Ishikawa (cell line): Measurements from ENCODE around the gene SPX.

Experiments used
- CEBPB ChIP-seq: IDR thresholded peaks from 2 replicates; pipeline ENCODE4 v1.6.1; 2012
- CREB1 ChIP-seq: IDR thresholded peaks from 2 replicates; pipeline ENCODE4 v1.6.1; 2012; ENCODE audit warnings: low read depth
- EGR1 ChIP-seq: IDR thresholded peaks from 2 replicates; pipeline ENCODE4 v1.6.1; 2012
- EP300 ChIP-seq: IDR thresholded peaks from 2 replicates; pipeline ENCODE4 v1.6.1; 2012; ENCODE audit warnings: borderline replicate concordance
- FOXM1 ChIP-seq: IDR thresholded peaks from 2 replicates; pipeline ENCODE4 v1.6.1; 2012; ENCODE audit warnings: low read depth, borderline replicate concordance
- NFIC ChIP-seq: IDR thresholded peaks from 2 replicates; pipeline ENCODE4 v1.6.1; 2012
- RAD21 ChIP-seq: IDR thresholded peaks from 2 replicates; pipeline ENCODE4 v1.6.1; 2012; ENCODE audit warnings: low read depth
- TAF1 ChIP-seq: IDR thresholded peaks from 2 replicates; pipeline ENCODE4 v1.6.1; 2012; ENCODE audit warnings: low read depth, mild to moderate bottlenecking
- TCF12 ChIP-seq: IDR thresholded peaks from 2 replicates; pipeline ENCODE4 v1.6.1; 2012; ENCODE audit warnings: low read depth
- TEAD4 ChIP-seq: IDR thresholded peaks from 2 replicates; pipeline ENCODE4 v1.6.1; 2012
- YY1 ChIP-seq: IDR thresholded peaks from 2 replicates; pipeline ENCODE4 v1.6.1; 2012; ENCODE audit warnings: low read depth
- ZBTB7A ChIP-seq: IDR thresholded peaks from 2 replicates; pipeline ENCODE4 v1.6.1; 2012; ENCODE audit warnings: low read depth
- TF ChIP-seq, protein P1 (sequence below): IDR thresholded peaks from 2 replicates; pipeline ENCODE4 v1.6.1; 2012; ENCODE audit warnings: low read depth, mild to moderate bottlenecking
- TF ChIP-seq, protein P2 (sequence below): IDR thresholded peaks from 2 replicates; pipeline ENCODE4 v1.6.1; 2012
- TF ChIP-seq, protein P3 (sequence below): IDR thresholded peaks from 2 replicates; pipeline ENCODE4 v1.6.1; 2012

SPX gene, protein sequence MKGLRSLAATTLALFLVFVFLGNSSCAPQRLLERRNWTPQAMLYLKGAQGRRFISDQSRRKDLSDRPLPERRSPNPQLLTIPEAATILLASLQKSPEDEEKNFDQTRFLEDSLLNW

GRCh38 chr12:21526053-21526452, at the start of gene SPX:
Gene SPX, plus strand, starts transcription at chr12:21526296. Its CDS starts 177 bp downstream, at chr12:21526473.
- TF ChIP-seq CEBPB (peak; percentile 57), ZBTB7A (no peak)

- no peak for TF ChIP-seq CEBPB
- no peak for TF ChIP-seq TEAD4
- TF ChIP-seq, protein P1, sequence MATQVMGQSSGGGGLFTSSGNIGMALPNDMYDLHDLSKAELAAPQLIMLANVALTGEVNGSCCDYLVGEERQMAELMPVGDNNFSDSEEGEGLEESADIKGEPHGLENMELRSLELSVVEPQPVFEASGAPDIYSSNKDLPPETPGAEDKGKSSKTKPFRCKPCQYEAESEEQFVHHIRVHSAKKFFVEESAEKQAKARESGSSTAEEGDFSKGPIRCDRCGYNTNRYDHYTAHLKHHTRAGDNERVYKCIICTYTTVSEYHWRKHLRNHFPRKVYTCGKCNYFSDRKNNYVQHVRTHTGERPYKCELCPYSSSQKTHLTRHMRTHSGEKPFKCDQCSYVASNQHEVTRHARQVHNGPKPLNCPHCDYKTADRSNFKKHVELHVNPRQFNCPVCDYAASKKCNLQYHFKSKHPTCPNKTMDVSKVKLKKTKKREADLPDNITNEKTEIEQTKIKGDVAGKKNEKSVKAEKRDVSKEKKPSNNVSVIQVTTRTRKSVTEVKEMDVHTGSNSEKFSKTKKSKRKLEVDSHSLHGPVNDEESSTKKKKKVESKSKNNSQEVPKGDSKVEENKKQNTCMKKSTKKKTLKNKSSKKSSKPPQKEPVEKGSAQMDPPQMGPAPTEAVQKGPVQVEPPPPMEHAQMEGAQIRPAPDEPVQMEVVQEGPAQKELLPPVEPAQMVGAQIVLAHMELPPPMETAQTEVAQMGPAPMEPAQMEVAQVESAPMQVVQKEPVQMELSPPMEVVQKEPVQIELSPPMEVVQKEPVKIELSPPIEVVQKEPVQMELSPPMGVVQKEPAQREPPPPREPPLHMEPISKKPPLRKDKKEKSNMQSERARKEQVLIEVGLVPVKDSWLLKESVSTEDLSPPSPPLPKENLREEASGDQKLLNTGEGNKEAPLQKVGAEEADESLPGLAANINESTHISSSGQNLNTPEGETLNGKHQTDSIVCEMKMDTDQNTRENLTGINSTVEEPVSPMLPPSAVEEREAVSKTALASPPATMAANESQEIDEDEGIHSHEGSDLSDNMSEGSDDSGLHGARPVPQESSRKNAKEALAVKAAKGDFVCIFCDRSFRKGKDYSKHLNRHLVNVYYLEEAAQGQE, result no peak
Measured at GRCh38 chr12:21476949-21477348, 49.1 kb upstream of the SPX start.

DNA sequence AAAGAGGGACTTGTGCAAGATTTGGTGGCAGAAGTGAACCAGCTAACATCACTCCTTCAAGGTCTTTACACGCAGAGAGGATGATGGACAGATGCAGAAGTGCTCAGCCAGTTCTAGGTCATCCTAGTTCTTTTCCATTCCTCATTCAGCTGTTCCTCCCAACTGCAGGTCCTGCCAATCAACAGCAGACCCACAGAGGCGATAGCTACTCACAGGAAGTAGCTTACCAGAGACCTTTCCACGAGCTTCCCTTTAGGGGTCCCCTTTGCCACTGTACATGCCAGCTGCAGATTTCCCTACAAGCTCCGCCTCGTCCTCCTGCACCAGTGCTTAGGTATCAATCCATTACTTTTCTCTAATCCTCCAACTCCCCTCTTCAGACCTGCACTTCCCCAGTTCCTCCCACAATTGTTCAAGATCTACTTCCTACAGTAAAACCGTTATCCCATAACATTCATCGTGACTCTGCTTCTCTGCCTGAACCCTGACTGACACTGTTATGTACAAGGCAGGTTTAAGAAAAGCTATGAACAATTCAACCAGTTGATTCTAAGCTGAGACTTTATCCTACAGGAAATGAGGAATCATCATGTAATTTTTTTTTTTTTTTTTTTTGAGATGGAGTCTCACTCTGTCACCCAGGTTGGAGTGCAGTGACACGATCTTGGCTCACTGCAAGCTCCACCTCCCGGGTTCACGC, 47.2 kb upstream of the SPX start:
- TF ChIP-seq, protein P2, sequence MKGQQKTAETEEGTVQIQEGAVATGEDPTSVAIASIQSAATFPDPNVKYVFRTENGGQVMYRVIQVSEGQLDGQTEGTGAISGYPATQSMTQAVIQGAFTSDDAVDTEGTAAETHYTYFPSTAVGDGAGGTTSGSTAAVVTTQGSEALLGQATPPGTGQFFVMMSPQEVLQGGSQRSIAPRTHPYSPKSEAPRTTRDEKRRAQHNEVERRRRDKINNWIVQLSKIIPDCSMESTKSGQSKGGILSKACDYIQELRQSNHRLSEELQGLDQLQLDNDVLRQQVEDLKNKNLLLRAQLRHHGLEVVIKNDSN, result no peak
- TF ChIP-seq NFIC (no peak), EP300 (no peak), FOXM1 (no peak), TCF12 (no peak), TEAD4 (no peak), CEBPB (no peak), EGR1 (no peak), CREB1 (no peak), TAF1 (no peak), RAD21 (no peak), ZBTB7A (no peak), YY1 (no peak)
- TF ChIP-seq, protein P3, sequence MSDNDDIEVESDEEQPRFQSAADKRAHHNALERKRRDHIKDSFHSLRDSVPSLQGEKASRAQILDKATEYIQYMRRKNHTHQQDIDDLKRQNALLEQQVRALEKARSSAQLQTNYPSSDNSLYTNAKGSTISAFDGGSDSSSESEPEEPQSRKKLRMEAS, result no peak
- TF ChIP-seq, protein P1, result no peak

- no peak for TF ChIP-seq EGR1
Measured at GRCh38 chr12:21483531-21483930, 42.6 kb upstream of the SPX start.

DNA sequence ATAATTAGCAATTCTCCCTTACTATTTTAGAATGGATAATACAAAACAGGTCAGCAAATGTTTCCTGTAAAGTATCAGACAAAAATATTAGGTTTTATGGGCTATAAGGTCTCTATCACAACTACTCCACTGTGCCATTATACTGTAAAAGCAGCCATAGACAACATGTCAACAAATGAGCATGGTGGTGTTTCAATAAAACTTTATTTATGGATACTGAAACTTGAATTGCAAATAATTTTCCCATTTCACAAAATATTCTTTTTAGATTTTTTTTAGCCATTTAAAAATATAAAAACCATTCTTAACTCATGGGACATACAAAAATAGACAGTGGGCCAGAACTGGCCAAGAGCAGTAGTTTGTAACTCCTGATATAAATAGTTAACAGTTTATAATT, 40.1 kb upstream of the SPX start:
- TF ChIP-seq CEBPB, result no peak
- TF ChIP-seq RAD21, result no peak
- TF ChIP-seq FOXM1, result no peak
- TF ChIP-seq ZBTB7A, result no peak
- TF ChIP-seq TCF12, result no peak
- no peak for TF ChIP-seq CREB1
- TF ChIP-seq, protein P3, result no peak
- no peak for TF ChIP-seq EGR1
- TF ChIP-seq, protein P2, result no peak
- no peak for TF ChIP-seq YY1
- TF ChIP-seq, protein P1, result no peak
- TF ChIP-seq NFIC, result no peak
- TF ChIP-seq EP300, result no peak
- TF ChIP-seq TEAD4, result no peak
- no peak for TF ChIP-seq TAF1
